Osteoblast (primary cell): ENCODE results near the gene NUDT16. TPM values are rescaled to one million over a fixed set of nuclear protein-coding genes. Genes with fewer than 3 reads are reported as not detected.

Source experiments
- DNase-seq: peaks from one replicate; pipeline ENCODE4 v3.0.0; 2011; ENCODE audit warnings: low spot score, mixed read lengths; ENCODE audit not compliant: insufficient read length; ENCODE audit errors: missing footprints
- H2AFZ ChIP-seq: 2 replicates; pipeline ENCODE4 v1.6.0; 2011; ENCODE audit warnings: mild to moderate bottlenecking, low read length
- H3K27ac ChIP-seq: 2 replicates; pipeline ENCODE4 v1.5.1; 2011; ENCODE audit warnings: mild to moderate bottlenecking, low read depth, low read length, moderate library complexity
- H3K27me3 ChIP-seq: 2 replicates; pipeline ENCODE4 v1.6.0; 2012; ENCODE audit warnings: mild to moderate bottlenecking, control low read depth, inconsistent platforms, low read length, moderate library complexity; ENCODE audit not compliant: insufficient read depth
- H3K36me3 ChIP-seq: 2 replicates; pipeline ENCODE4 v1.5.1; 2011; ENCODE audit warnings: mild to moderate bottlenecking, low read length, control low read depth, moderate library complexity; ENCODE audit not compliant: insufficient read depth
- H3K4me1 ChIP-seq: 2 replicates; pipeline ENCODE4 v1.5.1; 2011; ENCODE audit warnings: mild to moderate bottlenecking, low read length, control low read depth, moderate library complexity; ENCODE audit not compliant: insufficient read depth
- H3K4me2 ChIP-seq: 2 replicates; pipeline ENCODE4 v1.6.0; 2011; ENCODE audit warnings: mild to moderate bottlenecking, low read length; ENCODE audit not compliant: insufficient read depth
- H3K4me3 ChIP-seq: fragments of 200-600 bp; sonication (generic); 3 replicates; pipeline ENCODE4 v1.5.1; 2012; ENCODE audit warnings: mild to moderate bottlenecking, low read length, inconsistent platforms; ENCODE audit not compliant: insufficient read depth
- H3K79me2 ChIP-seq: 2 replicates; pipeline ENCODE4 v1.6.0; 2012; ENCODE audit warnings: mild to moderate bottlenecking, low read length, control low read depth, inconsistent platforms; ENCODE audit not compliant: insufficient read depth
- H3K9me3 ChIP-seq: 2 replicates; pipeline ENCODE4 v1.5.1; 2011; ENCODE audit warnings: low read depth, low read length, control low read depth
- H4K20me1 ChIP-seq: 2 replicates; pipeline ENCODE4 v1.6.0; 2012; ENCODE audit warnings: mild to moderate bottlenecking, low read length, control low read depth; ENCODE audit not compliant: insufficient read depth
- total RNA-seq: library from RNA; depleted of rRNA; stranded (reverse); fragments of >200 nt; gene quantifications from 2 replicates; pipeline ENCODE4 v1.2.3, GENCODE V29; 2012
- TF ChIP-seq, protein P1 (sequence below): IDR thresholded peaks from 2 replicates; pipeline ENCODE4 v1.5.1; 2011; ENCODE audit warnings: mild to moderate bottlenecking, low read depth, low read length, moderate library complexity; ENCODE audit errors: extremely low read depth

Gene NUDT16
- total RNA-seq = 10.0 and 10.1 TPM in 2 replicates

GRCh38 chr3:131381445-131382291 is at the start of gene NUDT16:
Gene NUDT16 (plus strand): TSS chr3:131381774. CDS start chr3:131381805, 31 bp downstream.
- Histone ChIP-seq H2AFZ (peak within 1 kb of the TSS; percentile 99), H3K36me3 (peaks cover 22% of the 10 kb centered on the region)
- TF ChIP-seq, protein P1, sequence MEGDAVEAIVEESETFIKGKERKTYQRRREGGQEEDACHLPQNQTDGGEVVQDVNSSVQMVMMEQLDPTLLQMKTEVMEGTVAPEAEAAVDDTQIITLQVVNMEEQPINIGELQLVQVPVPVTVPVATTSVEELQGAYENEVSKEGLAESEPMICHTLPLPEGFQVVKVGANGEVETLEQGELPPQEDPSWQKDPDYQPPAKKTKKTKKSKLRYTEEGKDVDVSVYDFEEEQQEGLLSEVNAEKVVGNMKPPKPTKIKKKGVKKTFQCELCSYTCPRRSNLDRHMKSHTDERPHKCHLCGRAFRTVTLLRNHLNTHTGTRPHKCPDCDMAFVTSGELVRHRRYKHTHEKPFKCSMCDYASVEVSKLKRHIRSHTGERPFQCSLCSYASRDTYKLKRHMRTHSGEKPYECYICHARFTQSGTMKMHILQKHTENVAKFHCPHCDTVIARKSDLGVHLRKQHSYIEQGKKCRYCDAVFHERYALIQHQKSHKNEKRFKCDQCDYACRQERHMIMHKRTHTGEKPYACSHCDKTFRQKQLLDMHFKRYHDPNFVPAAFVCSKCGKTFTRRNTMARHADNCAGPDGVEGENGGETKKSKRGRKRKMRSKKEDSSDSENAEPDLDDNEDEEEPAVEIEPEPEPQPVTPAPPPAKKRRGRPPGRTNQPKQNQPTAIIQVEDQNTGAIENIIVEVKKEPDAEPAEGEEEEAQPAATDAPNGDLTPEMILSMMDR = no peak

DNA sequence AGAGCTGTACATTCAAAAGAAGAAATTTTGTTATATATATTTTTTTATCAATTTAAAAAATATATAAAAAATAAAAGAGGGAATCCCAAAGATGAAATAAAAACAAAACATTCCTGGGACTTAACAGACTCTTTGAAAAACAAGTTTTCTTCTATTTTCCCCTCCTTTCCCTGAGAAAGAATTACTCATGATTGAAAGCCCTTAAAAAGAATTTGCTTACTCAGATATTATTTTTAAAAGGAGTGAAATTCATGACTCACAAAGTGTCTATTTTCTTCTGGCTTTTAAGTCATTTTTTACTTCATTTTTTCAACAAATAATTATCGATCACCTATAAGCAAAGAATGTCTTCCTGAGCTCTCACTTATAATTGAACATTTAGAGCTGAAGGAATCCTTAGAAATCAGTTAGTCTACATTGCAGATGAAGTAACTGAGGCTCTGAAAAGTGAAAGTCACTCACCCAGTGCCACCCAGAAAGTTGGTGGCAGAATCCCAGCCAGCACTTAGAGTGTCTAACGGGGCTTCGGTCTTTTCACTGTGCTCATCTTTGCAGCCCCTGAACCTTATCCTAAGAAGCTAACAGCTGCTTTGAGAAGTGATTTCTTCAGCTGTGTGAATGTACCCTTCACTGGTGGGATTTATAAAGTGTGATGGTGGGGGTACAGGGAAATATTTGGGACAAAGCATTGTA is 42.5 kb upstream of the NUDT16 start:
- H4K20me1 ChIP-seq = no peaks in the 10 kb centered on the region
- H3K27me3 ChIP-seq = no peaks in the 10 kb centered on the region
- H3K27ac ChIP-seq = no peak overlapping the region
- peaks cover 10% of the 10 kb centered on the region for H3K4me1 ChIP-seq
- DNase-seq = peak; percentile 58
- H3K4me3 ChIP-seq = peak overlapping the region; percentile 32
- TF ChIP-seq, protein P1 = no peak
- no peak overlapping the region for H2AFZ ChIP-seq
- H3K36me3 ChIP-seq = no peaks in the 10 kb centered on the region
- H3K4me2 ChIP-seq = peak overlapping the region; percentile 42
- no peaks in the 10 kb centered on the region for H3K79me2 ChIP-seq
- no peaks in the 10 kb centered on the region for H3K9me3 ChIP-seq

More at GRCh38 chr3:131381445-131382291, at the start of gene NUDT16:
- H3K79me2 ChIP-seq = peaks cover 38% of the 10 kb centered on the region
- H3K4me1 ChIP-seq = peaks cover 10% of the 10 kb centered on the region
- peaks cover 5% of the 10 kb centered on the region for H4K20me1 ChIP-seq
- H3K4me3 ChIP-seq = peak within 1 kb of the TSS; percentile 98
- H3K9me3 ChIP-seq = no peaks in the 10 kb centered on the region
- peak within 1 kb of the TSS; percentile 92 for H3K27ac ChIP-seq
- no peaks in the 10 kb centered on the region for H3K27me3 ChIP-seq
- DNase-seq = peak; percentile 99
- H3K4me2 ChIP-seq = peak within 1 kb of the TSS; percentile 95

DNA sequence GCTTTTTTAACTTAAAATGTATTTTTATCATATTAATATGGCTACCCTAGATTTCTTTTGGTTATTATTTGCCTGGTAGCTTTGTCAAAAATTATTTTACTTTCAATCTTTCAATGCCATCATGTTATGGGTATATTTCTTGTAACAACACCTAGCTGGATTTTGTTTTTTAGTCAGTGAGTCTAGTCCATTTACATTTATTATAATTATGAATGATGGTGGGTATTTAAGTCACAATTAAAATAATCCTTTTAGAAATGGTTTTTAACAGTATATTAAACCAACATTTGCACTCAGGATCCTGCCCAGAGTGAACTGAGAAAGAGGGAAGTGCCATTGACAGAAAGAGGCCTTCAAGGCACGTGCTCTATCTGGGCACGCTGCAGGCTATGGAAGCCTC is 39.8 kb upstream of the NUDT16 start:
- Histone ChIP-seq H3K4me3 (no peak overlapping the region), H3K9me3 (no peaks in the 10 kb centered on the region), H3K4me1 (peaks cover 10% of the 10 kb centered on the region), H3K4me2 (no peak overlapping the region), H3K36me3 (no peaks in the 10 kb centered on the region), H3K79me2 (no peaks in the 10 kb centered on the region), H3K27me3 (no peaks in the 10 kb centered on the region), H2AFZ (no peak overlapping the region), H3K27ac (no peak overlapping the region), H4K20me1 (no peaks in the 10 kb centered on the region)
- TF ChIP-seq, protein P1 = no peak
- no peak for DNase-seq

DNA sequence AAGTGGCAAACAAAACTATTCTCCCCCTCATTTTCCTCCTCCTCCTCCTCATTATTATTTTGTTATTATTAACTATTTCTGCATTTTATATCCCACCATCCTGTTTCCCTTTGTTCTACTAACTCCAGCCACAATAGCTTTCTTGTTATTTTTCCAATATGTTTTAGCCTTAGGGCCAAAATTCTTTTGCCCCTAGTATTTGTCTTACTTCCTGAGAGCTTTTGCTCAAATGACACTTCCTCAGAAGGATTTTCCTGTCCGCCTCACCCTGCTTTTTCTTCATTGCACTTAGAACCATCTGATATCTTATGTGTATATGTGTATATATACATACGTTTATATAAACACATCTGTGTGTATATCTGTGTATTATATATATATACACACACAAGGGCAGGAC is 32.7 kb upstream of the NUDT16 start:
- no peak overlapping the region for H3K27ac ChIP-seq
- H4K20me1 ChIP-seq = no peaks in the 10 kb centered on the region
- DNase-seq = no peak
- H3K4me1 ChIP-seq = peaks cover 4% of the 10 kb centered on the region
- H3K27me3 ChIP-seq = no peaks in the 10 kb centered on the region
- H3K4me2 ChIP-seq = no peak overlapping the region
- no peaks in the 10 kb centered on the region for H3K36me3 ChIP-seq
- no peaks in the 10 kb centered on the region for H3K9me3 ChIP-seq
- no peak overlapping the region for H2AFZ ChIP-seq
- TF ChIP-seq, protein P1 = no peak
- no peaks in the 10 kb centered on the region for H3K79me2 ChIP-seq
- no peak overlapping the region for H3K4me3 ChIP-seq
